K562 (cell line): ENCODE measurements around the gene NUDT22. TPM values are rescaled to one million over a fixed set of nuclear protein-coding genes. Genes with fewer than 3 reads are reported as not detected.

ENCODE experiments used
- ERF ChIP-seq: fragments of 450-650 bp; formaldehyde crosslinking; IDR thresholded peaks from 2 replicates; pipeline ENCODE4 v1.4.0; 2020; ENCODE audit warnings: mild to moderate bottlenecking, mixed read lengths
- ESRRA ChIP-seq: fragments of 450-650 bp; IDR thresholded peaks from 2 replicates; pipeline ENCODE4 v1.6.1; 2014; ENCODE audit warnings: low read depth, mild to moderate bottlenecking, moderate library complexity, borderline replicate concordance
- MED1 ChIP-seq: sonication (generic); formaldehyde crosslinking; IDR thresholded peaks from 2 replicates; pipeline ENCODE4 v1.8.1; 2023; ENCODE audit warnings: missing genetic modification reagents, borderline replicate concordance
- NR4A1 ChIP-seq, 2 experiments: fragments of 250-450 bp in 1 of 2; fragments of 450-650 bp in 1 of 2; sonication (Bioruptor Pico) in 1 of 2; IDR thresholded peaks; 2 replicates each; pipeline versions ENCODE4 v1.4.0 to v1.6.1; 2016 to 2020; ENCODE audit warnings: mild to moderate bottlenecking in 2 of 2, missing compliant biosample characterization in 1 of 2, missing genetic modification characterization in 1 of 2, moderate library complexity in 1 of 2
- POLR2H ChIP-seq: IDR thresholded peaks from 2 replicates; pipeline ENCODE4 v1.6.1; 2016; ENCODE audit warnings: missing genetic modification characterization, low read depth, mild to moderate bottlenecking, control low read depth, missing compliant biosample characterization, moderate library complexity
- SIX5 ChIP-seq, 2 experiments: IDR thresholded peaks; 2 replicates each; pipeline ENCODE4 v1.6.1; 2011; ENCODE audit warnings: low read length in 2 of 2, borderline replicate concordance in 1 of 2, low read depth in 1 of 2, mild to moderate bottlenecking in 1 of 2, moderate library complexity in 1 of 2; ENCODE audit not compliant: insufficient read depth in 1 of 2
- TBL1XR1 ChIP-seq, 2 experiments: IDR thresholded peaks; 2 replicates each; pipeline ENCODE4 v1.6.1; 2012; ENCODE audit warnings: improper control_type of control experiment in 2 of 2, low read length in 2 of 2, mild to moderate bottlenecking in 1 of 2
- TSHZ1 ChIP-seq: fragments of 250-450 bp; sonication (Bioruptor Pico); IDR thresholded peaks from 2 replicates; pipeline ENCODE4 v1.4.0; 2020; ENCODE audit warnings: mild to moderate bottlenecking, moderate library complexity
- ZBTB11 ChIP-seq, 3 experiments: fragments of 200-800 bp in 1 of 3; fragments of 250-450 bp in 1 of 3; fragments of 450-650 bp in 1 of 3; sonication (Bioruptor Pico) in 1 of 3; sonication (Bioruptor generic) in 1 of 3; formaldehyde crosslinking in 1 of 3; IDR thresholded peaks; 2 replicates each; pipeline versions ENCODE4 v1.6.1 to v1.8.0; 2016 to 2022; ENCODE audit warnings: mild to moderate bottlenecking in 2 of 3, missing genetic modification characterization in 2 of 3, missing compliant biosample characterization in 1 of 3, moderate library complexity in 1 of 3
- ZFPM2 ChIP-seq: fragments of 250-450 bp; sonication (Bioruptor Pico); IDR thresholded peaks from 2 replicates; pipeline ENCODE4 v1.5.1; 2022; ENCODE audit warnings: mild to moderate bottlenecking
- ZKSCAN8 ChIP-seq: fragments of 200-800 bp; sonication (Bioruptor generic); IDR thresholded peaks from 2 replicates; pipeline ENCODE4 v1.6.1; 2016; ENCODE audit warnings: missing genetic modification characterization, missing compliant biosample characterization
- ZNF354B ChIP-seq: fragments of 250-450 bp; sonication (Bioruptor Pico); IDR thresholded peaks from 2 replicates; pipeline ENCODE4 v1.4.0; 2020
- ZNF436 ChIP-seq: fragments of 250-450, 450-650 bp; sonication (Bioruptor Pico); formaldehyde crosslinking; IDR thresholded peaks from 2 replicates; pipeline ENCODE4 v1.7.0; 2020; ENCODE audit warnings: mild to moderate bottlenecking
- ZNF449 ChIP-seq: fragments of 250-450 bp; sonication (Bioruptor Pico); IDR thresholded peaks from 2 replicates; pipeline ENCODE4 v1.8.0; 2022; ENCODE audit warnings: moderate library complexity, mild to moderate bottlenecking, inconsistent platforms
- ZNF740 ChIP-seq, 3 experiments: fragments of 200-800 bp in 1 of 3; sonication (Bioruptor generic) in 1 of 3; sonication (generic) in 1 of 3; formaldehyde crosslinking in 1 of 3; IDR thresholded peaks; 2 replicates each; pipeline versions ENCODE4 v1.6.1 to v1.8.0; 2016 to 2022; ENCODE audit warnings: mild to moderate bottlenecking in 2 of 3, missing compliant biosample characterization in 2 of 3, missing genetic modification characterization in 2 of 3, missing genetic modification reagents in 1 of 3
- polyA plus RNA-seq, 8 experiments: library from polyadenylated mRNA; depleted of rRNA in 4 of 8; stranded (reverse) in 5 of 8; unstranded in 3 of 8; fragments of >200 nt; fragmentation: Nextera tagmentation in 2 of 8; fragmentation: Illumina TruSeq in 1 of 8; extraction: Ambion mirVana in 2 of 8; extraction: Trizol in 1 of 8; gene quantifications; 2 replicates each; pipeline versions ENCODE4 v1.2.1 to v1.2.3, GENCODE V29; 2011 to 2014; ENCODE audit warnings: inconsistent platforms in 1 of 8, missing spikeins in 1 of 8
- total RNA-seq, 7 experiments: library from RNA; depleted of rRNA in 6 of 7; stranded (reverse); fragments of >200 nt in 6 of 7; fragmentation: Illumina TruSeq in 2 of 7; extraction: Trizol in 2 of 7; gene quantifications; 2 replicates each; pipeline versions ENCODE4 v1.2.1 to v1.2.3, GENCODE V29; 2011 to 2021; ENCODE audit warnings: low replicate concordance in 1 of 7

Gene NUDT22
- total and polyA plus RNA-seq, 9 of the 15 experiments (the other 6 are each of a cell fraction or from before 2014, with no cell fraction given): 6.3 to 92.6 (median 37.4) TPM

- no peak for TF ChIP-seq MED1 (CRISPR knock-in tag)
- no peak for TF ChIP-seq ZKSCAN8 (CRISPR knock-in tag)
- peak; percentile 95 for TF ChIP-seq ESRRA
- no peak for TF ChIP-seq SIX5 (IDR thresholded peaks at IDR 0.05; ENCODE audit: borderline replicate concordance in 1 of 2, insufficient read depth in 1 of 2, low read depth in 1 of 2, low read length in 2 of 2)
- TF ChIP-seq ZFPM2: no peak
- TF ChIP-seq ZNF354B: no peak
- TF ChIP-seq ZNF740 (CRISPR knock-in tag; IDR thresholded peaks at IDR 0.05): 0 out of 2 replicates have a peak, but pooled peaks have one; percentile 43
- 0 out of 4 replicates have a peak, but pooled peaks of 1 of the 2 experiments have one; percentile 35 for TF ChIP-seq ZNF740 (tag; IDR thresholded peaks at IDR 0.05)
- TF ChIP-seq ZBTB11 (CRISPR knock-in tag; IDR thresholded peaks at IDR 0.05): peak in 2 of 3 experiments; percentile 39 to 83; a peak in 2 of 6 replicates
- TF ChIP-seq POLR2H (tag): peak; percentile 93
- peak in 1 of 2 experiments; percentile 34; a peak in 1 of 4 replicates for TF ChIP-seq TBL1XR1 (IDR thresholded peaks at IDR 0.05; ENCODE audit: low read length in 2 of 2)
- no peak for TF ChIP-seq TSHZ1 (CRISPR knock-in tag)
- peak; percentile 90 for TF ChIP-seq ERF (CRISPR knock-in tag)
- TF ChIP-seq ZNF436 (CRISPR knock-in tag): peak; percentile 63; the same call in 1 of the 2 replicates
- TF ChIP-seq NR4A1 (CRISPR knock-in tag; IDR thresholded peaks at IDR 0.05): no peak; the same call in 1 of the 2 replicates
- no peak; the same call in 1 of the 2 replicates for TF ChIP-seq NR4A1 (tag; IDR thresholded peaks at IDR 0.05)
- no peak for TF ChIP-seq ZNF449 (CRISPR knock-in tag)
These were observed 14.6 kb downstream of the NUDT22 start, which contains the start of gene FKBP2 (continued) for GRCh38 chr11:64240435-64241240.
